HepG2 (cell line): ENCODE results near the gene CACNB4. TPM values are rescaled to one million over a fixed set of nuclear protein-coding genes. Genes with fewer than 3 reads are reported as not detected.

Experiments used
- ARNT2 ChIP-seq: sonication (generic); formaldehyde crosslinking; IDR thresholded peaks from 2 replicates; pipeline ENCODE4 v1.8.0; 2022; ENCODE audit warnings: mild to moderate bottlenecking, low read depth, missing genetic modification reagents, moderate library complexity
- ATF7 ChIP-seq, 2 experiments: fragments of 450-650 bp in 1 of 2; sonication (generic) in 1 of 2; formaldehyde crosslinking in 1 of 2; IDR thresholded peaks; 2 replicates each; pipeline versions ENCODE4 v1.4.0 to v1.6.1; 2016 to 2020; ENCODE audit warnings: antibody characterized with exemption in 1 of 2, mild to moderate bottlenecking in 1 of 2, missing genetic modification reagents in 1 of 2
- CBFB ChIP-seq: sonication (generic); formaldehyde crosslinking; IDR thresholded peaks from 2 replicates; pipeline ENCODE4 v1.4.0; 2020; ENCODE audit warnings: missing genetic modification reagents
- CREB3 ChIP-seq: sonication (generic); formaldehyde crosslinking; IDR thresholded peaks from 2 replicates; pipeline ENCODE4 v1.5.0; 2020; ENCODE audit warnings: missing genetic modification reagents
- ELF4 ChIP-seq: sonication (generic); formaldehyde crosslinking; IDR thresholded peaks from 2 replicates; pipeline ENCODE4 v1.5.0; 2020; ENCODE audit warnings: missing genetic modification reagents, mild to moderate bottlenecking, moderate library complexity, borderline replicate concordance
- GABPB1 ChIP-seq: IDR thresholded peaks from 2 replicates; pipeline ENCODE4 v1.6.1; 2016; ENCODE audit warnings: mild to moderate bottlenecking, missing genetic modification reagents, moderate library complexity, missing compliant biosample characterization
- GATAD1 ChIP-seq: IDR thresholded peaks from 2 replicates; pipeline ENCODE4 v1.6.1; 2016; ENCODE audit warnings: missing genetic modification reagents, missing compliant biosample characterization
- HDAC1 ChIP-seq: sonication (generic); formaldehyde crosslinking; IDR thresholded peaks from 2 replicates; pipeline ENCODE4 v1.5.1; 2020; ENCODE audit warnings: mild to moderate bottlenecking, missing genetic modification reagents
- HNF4G ChIP-seq, 2 experiments: sonication (generic) in 1 of 2; formaldehyde crosslinking in 1 of 2; IDR thresholded peaks; 2 replicates each; pipeline versions ENCODE4 v1.4.0 to v1.6.1; 2011 to 2020; ENCODE audit warnings: borderline replicate concordance in 2 of 2, low read depth in 2 of 2, mild to moderate bottlenecking in 2 of 2, low read length in 1 of 2, missing genetic modification reagents in 1 of 2, moderate library complexity in 1 of 2
- HNRNPUL1 ChIP-seq: fragments of 200-400 bp; formaldehyde crosslinking; IDR thresholded peaks from 2 replicates; pipeline ENCODE4 v1.6.1; 2017; ENCODE audit warnings: low read depth, mild to moderate bottlenecking, low read length, moderate library complexity
- MED1 ChIP-seq: sonication (generic); formaldehyde crosslinking; IDR thresholded peaks from 2 replicates; pipeline ENCODE4 v1.4.0; 2020; ENCODE audit warnings: missing genetic modification reagents
- MIER2 ChIP-seq: IDR thresholded peaks from 2 replicates; pipeline ENCODE4 v1.6.1; 2016; ENCODE audit warnings: missing biosample characterization, missing genetic modification reagents
- NR1H2 ChIP-seq: sonication (generic); formaldehyde crosslinking; IDR thresholded peaks from 2 replicates; pipeline ENCODE4 v1.8.1; 2022; ENCODE audit warnings: low read depth, missing genetic modification reagents, borderline replicate concordance
- RARG ChIP-seq: sonication (generic); formaldehyde crosslinking; IDR thresholded peaks from 2 replicates; pipeline ENCODE4 v1.4.0; 2020; ENCODE audit warnings: low read depth, mild to moderate bottlenecking, missing genetic modification reagents
- RCOR2 ChIP-seq: IDR thresholded peaks from 2 replicates; pipeline ENCODE4 v1.6.1; 2016; ENCODE audit warnings: missing biosample characterization, missing genetic modification reagents
- SETDB1 ChIP-seq: sonication (generic); formaldehyde crosslinking; IDR thresholded peaks from 2 replicates; pipeline ENCODE4 v1.5.1; 2020; ENCODE audit warnings: missing genetic modification reagents, mild to moderate bottlenecking, borderline replicate concordance
- SIX1 ChIP-seq: sonication (generic); formaldehyde crosslinking; IDR thresholded peaks from 2 replicates; pipeline ENCODE4 v1.4.0; 2020; ENCODE audit warnings: missing genetic modification reagents, borderline replicate concordance
- TGIF2 ChIP-seq: IDR thresholded peaks from 2 replicates; pipeline ENCODE4 v1.6.1; 2016; ENCODE audit warnings: control low read depth, missing compliant biosample characterization
- U2AF2 ChIP-seq: fragments of 200-400 bp; formaldehyde crosslinking; IDR thresholded peaks from 2 replicates; pipeline ENCODE4 v1.6.1; 2017; ENCODE audit warnings: low read depth, mild to moderate bottlenecking, low read length
- ZBTB14 ChIP-seq: sonication (generic); formaldehyde crosslinking; IDR thresholded peaks from 2 replicates; pipeline ENCODE4 v1.4.0; 2020; ENCODE audit warnings: missing genetic modification reagents
- ZFP41 ChIP-seq: sonication (generic); formaldehyde crosslinking; IDR thresholded peaks from 2 replicates; pipeline ENCODE4 v1.4.0; 2020; ENCODE audit warnings: mild to moderate bottlenecking, missing genetic modification reagents, borderline replicate concordance
- ZGPAT ChIP-seq: IDR thresholded peaks from 2 replicates; pipeline ENCODE4 v1.6.1; 2016; ENCODE audit warnings: mild to moderate bottlenecking
- ZNF33A ChIP-seq: sonication (generic); formaldehyde crosslinking; IDR thresholded peaks from 2 replicates; pipeline ENCODE4 v1.5.1; 2020; ENCODE audit warnings: missing genetic modification reagents, mild to moderate bottlenecking, moderate library complexity, borderline replicate concordance
- ZNF580 ChIP-seq: IDR thresholded peaks from 2 replicates; pipeline ENCODE4 v1.6.1; 2016; ENCODE audit warnings: low read depth, borderline replicate concordance
- ZNF703 ChIP-seq: sonication (generic); formaldehyde crosslinking; IDR thresholded peaks from 2 replicates; pipeline ENCODE4 v1.5.1; 2020; ENCODE audit warnings: missing genetic modification reagents, mild to moderate bottlenecking, moderate library complexity, borderline replicate concordance
- ZNF720 ChIP-seq: sonication (generic); formaldehyde crosslinking; IDR thresholded peaks from 2 replicates; pipeline ENCODE4 v1.4.0; 2020; ENCODE audit warnings: missing genetic modification reagents
- polyA plus RNA-seq, 8 experiments: library from polyadenylated mRNA; depleted of rRNA in 3 of 8; stranded (reverse) in 7 of 8; unstranded in 1 of 8; fragments of >200 nt; fragmentation: Illumina TruSeq in 4 of 8; extraction: Trizol in 4 of 8; gene quantifications; 2 replicates each; pipeline versions ENCODE4 v1.2.1 to v1.2.3, GENCODE V29; 2011 to 2016; ENCODE audit warnings: low read depth in 4 of 8, missing spikeins in 1 of 8, mixed read lengths in 1 of 8; ENCODE audit not compliant: insufficient read depth in 1 of 8
- total RNA-seq, 5 experiments: library from RNA; depleted of rRNA; stranded (reverse); fragments of >200 nt; fragmentation: Illumina TruSeq; extraction: Trizol; gene quantifications; 2 replicates each; pipeline ENCODE4 v1.2.3, GENCODE V29; 2016; ENCODE audit warnings: low read depth in 1 of 5

Gene CACNB4
- total and polyA plus RNA-seq, 2 of the 13 experiments (the other 11 are each of a cell fraction or from before 2014, with no cell fraction given) = 5.1 to 14.3 TPM

- TF ChIP-seq ARNT2 (CRISPR knock-in tag) = no peak
- TF ChIP-seq ELF4 (CRISPR knock-in tag) = no peak
- TF ChIP-seq U2AF2 = no peak
- TF ChIP-seq GATAD1 (CRISPR knock-in tag) = peak; percentile 34; the same call in 1 of the 2 replicates
- TF ChIP-seq HDAC1 (CRISPR knock-in tag) = 0 out of 2 replicates have a peak, but pooled peaks have one; percentile 27
- no peak for TF ChIP-seq ZBTB14 (CRISPR knock-in tag)
- no peak for TF ChIP-seq ZFP41 (CRISPR knock-in tag)
- TF ChIP-seq ZNF580 = 0 out of 2 replicates have a peak, but pooled peaks have one; percentile 20
- TF ChIP-seq HNRNPUL1 = no peak
- no peak for TF ChIP-seq ZNF33A (CRISPR knock-in tag)
- peak; percentile 40; the same call in 1 of the 2 replicates for TF ChIP-seq RCOR2 (CRISPR knock-in tag)
- no peak for TF ChIP-seq ZNF703 (CRISPR knock-in tag)
- no peak for TF ChIP-seq TGIF2
- no peak for TF ChIP-seq CREB3
- TF ChIP-seq SIX1 (CRISPR knock-in tag) = no peak
- no peak for TF ChIP-seq ZNF720 (CRISPR knock-in tag)
- 0 out of 2 replicates have a peak, but pooled peaks have one; percentile 45 for TF ChIP-seq GABPB1 (CRISPR knock-in tag)
- no peak for TF ChIP-seq SETDB1 (CRISPR knock-in tag)
- peak; percentile 31; the same call in 1 of the 2 replicates for TF ChIP-seq HNF4G (IDR thresholded peaks at IDR 0.05; ENCODE audit: borderline replicate concordance, low read depth, low read length)
- TF ChIP-seq HNF4G (CRISPR knock-in tag; IDR thresholded peaks at IDR 0.05; ENCODE audit: borderline replicate concordance, low read depth) = no peak; the same call in 1 of the 2 replicates
- TF ChIP-seq NR1H2 (CRISPR knock-in tag) = no peak
- no peak for TF ChIP-seq ATF7 (IDR thresholded peaks at IDR 0.05)
- no peak for TF ChIP-seq ATF7 (CRISPR knock-in tag; IDR thresholded peaks at IDR 0.05)
- TF ChIP-seq CBFB (CRISPR knock-in tag) = 0 out of 2 replicates have a peak, but pooled peaks have one; percentile 25
- peak; percentile 70 for TF ChIP-seq MED1 (CRISPR knock-in tag)
- TF ChIP-seq RARG = 0 out of 2 replicates have a peak, but pooled peaks have one; percentile 48
- no peak for TF ChIP-seq MIER2
- peak; percentile 61 for TF ChIP-seq ZGPAT
Measured at GRCh38 chr2:151842830-151843690, 255.8 kb downstream of the CACNB4 start (continued).
